DMS 273 (cell line): ENCODE results near the gene IL2RA.

Experiments used
- DNase-seq: peaks from one replicate; lab custom pipeline; 2025; ENCODE audit not compliant: unreplicated experiment; lab: John Stamatoyannopoulos, UW

The IL2RA gene

DNA sequence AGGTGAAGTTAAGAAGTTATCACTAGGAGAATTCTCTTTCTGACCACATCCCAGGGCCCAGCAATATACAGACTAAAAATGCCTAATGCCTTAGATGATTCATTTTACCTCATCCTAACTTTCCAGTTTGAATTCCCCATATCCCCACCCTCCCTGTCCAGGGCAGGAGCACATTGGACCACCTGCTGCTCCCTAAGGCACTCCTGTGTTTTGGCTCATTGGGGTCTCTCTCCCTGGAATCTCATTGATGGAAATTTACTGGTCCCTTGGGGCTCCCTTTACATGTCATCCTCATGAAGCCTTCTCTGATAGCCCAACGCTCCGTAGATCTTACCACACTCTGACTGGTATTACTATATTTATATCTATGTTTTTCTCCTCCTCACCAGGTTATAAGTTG is 2.7 kb downstream of the IL2RA start:
- no peak for DNase-seq

DNA sequence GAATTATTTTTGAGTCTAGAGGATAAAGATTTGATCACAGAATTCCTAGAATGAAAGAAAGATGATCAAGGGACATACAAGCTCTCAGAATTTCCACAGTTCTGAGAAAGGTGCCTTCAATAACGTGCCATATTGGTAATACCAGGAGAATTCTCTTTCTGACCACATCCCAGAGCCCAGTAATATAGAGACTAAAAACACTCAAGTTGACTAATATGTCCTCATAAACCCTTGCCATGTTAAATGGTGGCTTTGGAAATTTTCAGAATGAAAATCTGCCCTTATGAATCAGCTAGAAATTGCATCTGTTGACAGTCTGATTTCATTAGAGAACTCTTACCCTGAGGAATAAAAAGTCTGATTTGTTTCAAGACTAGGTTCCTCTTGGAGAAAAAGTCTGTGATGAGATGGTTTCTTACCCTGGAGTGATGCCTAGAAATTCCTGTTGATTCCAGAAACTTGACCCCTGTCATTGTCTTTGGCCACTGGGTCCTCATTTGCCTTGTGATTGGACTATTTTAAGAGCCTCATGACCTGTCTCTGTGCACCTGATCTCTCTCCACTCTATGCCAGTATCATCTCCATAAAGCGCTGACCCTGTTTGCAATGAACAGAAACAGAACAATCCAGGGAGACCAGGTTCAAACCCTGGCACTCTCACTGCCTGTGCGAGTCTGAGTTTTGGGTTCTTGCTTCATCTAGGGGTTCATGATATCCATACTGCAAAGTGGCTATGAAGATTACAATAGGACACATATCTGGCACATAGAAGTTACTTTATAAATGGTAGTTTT is 3.3 kb downstream of the IL2RA start:
- DNase-seq = no peak

DNA sequence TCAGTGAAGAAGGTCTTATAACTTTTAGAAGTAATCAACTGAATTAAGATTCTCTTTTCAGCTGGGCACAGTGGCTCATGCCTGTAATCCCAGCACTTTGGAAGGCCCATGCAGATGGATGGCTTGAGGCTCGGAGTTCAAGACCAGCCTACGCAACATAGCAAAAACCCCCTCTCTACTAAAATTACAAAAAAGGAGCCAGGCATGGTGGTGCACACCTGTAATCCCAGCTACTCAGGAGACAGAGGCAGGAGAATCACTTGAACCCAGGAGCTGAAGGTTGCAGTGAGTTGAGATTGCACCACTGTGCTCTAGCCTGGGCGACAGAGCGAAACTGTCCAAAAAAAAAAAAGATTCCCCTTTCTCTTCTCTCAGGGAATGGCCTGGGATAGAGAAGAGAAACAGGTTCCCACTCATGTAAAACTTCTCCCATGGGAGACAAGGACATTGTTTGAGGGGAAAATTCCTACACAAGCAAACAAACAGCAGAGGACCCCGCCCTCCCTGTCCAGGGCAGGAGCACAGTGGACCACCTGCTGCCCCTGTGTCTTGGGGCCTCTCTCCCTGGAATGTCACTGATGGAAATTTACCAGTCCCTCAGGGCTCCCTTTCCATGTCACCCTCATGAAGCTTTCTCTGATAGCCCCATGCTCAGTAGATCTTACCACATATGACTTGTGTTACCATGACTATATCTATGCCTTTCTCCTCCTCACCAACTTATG is 5.6 kb downstream of the IL2RA start:
- no peak for DNase-seq

DNA sequence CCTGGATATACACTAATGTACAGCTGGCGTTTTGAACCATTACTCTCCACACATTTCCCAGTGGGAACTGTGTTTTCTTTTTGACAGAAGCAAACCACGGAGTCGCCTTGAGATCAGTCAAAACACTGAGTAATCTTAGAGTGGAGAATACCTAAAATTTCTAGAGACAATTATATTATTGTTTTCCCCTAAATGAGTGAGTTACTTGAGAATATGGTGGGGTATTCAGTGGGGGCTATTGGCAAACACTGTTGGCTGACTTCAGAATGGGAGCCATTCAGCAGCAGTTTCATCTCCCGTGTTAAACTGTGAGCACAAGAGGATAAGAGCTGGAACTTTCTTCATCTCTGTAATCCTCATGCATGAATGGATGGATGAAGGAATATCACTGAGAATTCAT is 6.2 kb downstream of the IL2RA start:
- no peak for DNase-seq

DNA sequence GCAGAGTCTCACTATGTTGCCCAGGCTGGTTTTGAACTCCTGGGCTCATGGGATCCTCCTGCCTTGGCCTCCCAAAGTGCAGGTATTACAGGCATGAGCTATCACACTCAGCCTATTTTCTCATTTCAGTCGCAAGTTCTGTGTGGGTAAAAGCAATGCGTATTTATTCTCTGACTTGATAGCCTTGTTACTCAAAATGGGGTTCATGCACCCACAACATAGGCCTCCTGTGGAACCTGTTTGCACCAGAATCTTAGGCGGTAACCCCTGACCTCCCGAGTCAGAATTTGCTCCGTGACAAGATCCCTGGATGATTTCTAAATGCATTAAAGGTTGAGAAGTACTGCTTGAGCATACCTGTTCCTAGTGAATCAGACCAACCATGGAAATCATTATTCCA is 7.3 kb downstream of the IL2RA start:
- no peak for DNase-seq

DNA sequence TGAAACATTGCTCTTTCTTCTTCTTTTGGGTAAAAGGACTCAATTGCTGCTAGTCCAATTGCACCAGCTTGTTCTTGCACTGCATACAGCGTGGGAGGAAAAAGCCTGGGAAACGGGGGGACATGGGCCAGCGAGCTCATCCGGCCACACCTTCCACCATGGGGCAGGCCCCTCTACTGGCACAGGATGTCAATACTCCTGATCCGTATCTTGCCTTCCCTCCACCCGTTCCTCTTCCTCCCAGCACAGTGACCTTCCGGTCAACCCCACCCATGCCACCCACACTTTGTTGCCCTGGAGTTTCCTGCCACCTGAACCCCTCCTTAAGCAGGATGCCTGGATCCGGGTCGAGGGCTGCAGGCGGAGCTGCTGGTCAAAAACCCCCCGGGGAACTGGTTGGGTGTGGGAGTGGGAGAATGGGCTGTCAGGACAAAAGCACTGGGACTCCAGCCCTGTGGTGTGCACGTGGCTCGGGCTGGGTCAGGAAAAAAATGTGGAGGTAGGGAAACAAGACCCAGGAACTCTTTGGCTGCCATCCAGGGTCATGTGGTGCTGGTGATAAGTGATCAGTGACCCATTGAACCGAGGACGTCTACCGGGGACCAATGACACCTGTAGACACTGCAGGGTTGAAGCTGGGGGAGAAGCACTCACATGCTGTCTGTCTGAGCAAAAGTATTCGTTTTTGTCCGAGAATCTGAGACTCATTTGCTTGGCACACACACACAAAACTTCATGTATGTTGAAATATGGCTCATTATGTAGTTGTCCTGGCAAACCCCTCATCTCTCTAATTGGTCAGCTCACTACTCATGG is 8.1 kb downstream of the IL2RA start:
- DNase-seq = no peak

DNA sequence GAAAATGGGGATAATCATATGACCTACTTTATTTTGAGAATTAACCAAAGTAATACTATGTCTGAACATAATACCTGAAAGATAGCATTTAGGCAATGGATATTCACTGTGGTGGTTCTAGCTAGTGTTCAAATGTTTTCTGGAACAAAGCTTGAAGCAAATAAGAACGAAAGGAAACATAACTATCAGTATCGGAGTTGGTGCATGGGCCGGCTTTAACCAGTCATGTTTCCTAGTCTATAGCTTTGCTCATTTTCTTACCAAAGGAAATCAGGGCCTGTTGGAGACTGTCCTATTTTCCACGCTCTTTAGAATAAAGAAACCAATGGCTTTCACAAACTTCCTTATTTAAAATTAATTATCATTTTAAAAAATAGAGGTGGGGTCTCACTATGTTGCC is 8.9 kb downstream of the IL2RA start:
- DNase-seq = no peak

DNA sequence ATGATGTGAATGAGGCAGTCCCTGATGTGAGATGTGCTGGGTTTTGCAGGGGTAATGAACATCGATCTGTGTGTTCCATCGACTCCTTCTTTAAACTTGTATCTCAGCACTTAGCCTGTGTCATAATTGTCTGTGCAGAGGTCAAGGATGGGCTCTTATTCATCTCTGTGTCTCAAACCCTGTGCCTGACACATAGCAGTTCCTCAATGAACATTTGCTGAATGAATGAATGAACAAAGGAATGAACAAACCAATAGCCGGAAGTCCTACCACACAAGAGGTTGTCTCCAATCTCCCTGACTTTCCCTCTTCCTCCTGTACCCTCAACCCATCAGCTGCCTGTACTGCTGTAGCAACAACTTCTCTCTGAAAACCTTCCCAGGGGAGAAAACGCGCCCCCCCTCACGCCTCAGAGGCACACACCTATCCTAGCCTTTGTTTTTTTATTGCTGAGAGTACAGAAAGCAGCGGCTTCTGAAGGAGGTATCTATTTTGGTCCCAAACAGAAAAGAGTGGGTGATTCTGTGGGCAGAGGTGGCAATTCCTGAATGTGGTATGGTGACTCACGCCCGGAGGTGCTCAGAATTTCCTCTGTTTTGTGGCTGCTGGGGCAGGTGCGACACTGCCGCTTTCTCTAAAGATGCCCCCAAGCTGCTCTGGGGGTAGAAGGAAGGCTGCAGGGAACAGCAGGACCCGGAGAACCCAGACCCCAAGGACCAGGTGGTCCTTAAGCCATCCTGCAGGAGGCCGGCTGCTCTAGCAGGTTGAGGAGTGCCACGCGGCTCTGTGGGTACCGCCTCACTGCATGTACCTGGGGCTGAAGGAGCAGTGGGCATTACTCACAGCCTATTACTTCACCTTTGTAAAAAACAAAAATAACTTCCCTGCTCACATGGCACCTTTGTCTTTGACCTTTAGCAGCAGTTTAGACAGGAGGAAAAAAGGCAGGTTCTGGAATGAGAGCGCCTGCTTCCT is 9.6 kb downstream of the IL2RA start:
- DNase-seq = no peak

DNA sequence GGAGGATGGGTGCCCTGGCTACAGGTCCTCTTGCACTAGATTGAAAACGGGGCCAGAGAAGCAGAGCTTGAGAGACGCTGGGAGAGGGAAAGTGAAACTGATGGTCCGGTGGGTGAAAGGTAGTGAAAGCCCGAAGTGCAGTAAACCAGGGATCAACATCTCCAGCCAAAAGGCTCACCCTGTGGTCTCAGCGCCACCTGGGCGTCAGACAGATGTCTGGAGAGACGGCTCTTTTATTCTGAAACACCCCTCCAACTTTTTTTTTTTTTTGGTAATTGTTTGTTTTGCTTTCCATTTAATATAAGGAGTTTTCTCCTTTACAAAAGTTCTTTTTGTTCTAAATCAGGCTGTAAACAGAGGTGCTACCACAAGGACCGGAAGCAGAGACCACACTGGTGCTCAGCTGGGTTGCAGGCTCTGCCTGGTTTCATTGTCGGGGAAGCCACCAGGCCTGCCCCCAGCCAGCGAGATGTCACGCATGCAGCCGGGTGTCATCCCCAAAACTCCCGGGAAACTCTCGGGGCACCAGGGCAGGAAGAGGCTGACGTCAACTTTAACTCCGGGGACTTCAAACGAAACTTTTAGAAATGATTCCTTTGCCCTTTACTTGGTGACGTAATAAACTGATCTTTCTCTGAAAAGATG is 11.2 kb downstream of the IL2RA start:
- DNase-seq = peak; percentile 34

DNA sequence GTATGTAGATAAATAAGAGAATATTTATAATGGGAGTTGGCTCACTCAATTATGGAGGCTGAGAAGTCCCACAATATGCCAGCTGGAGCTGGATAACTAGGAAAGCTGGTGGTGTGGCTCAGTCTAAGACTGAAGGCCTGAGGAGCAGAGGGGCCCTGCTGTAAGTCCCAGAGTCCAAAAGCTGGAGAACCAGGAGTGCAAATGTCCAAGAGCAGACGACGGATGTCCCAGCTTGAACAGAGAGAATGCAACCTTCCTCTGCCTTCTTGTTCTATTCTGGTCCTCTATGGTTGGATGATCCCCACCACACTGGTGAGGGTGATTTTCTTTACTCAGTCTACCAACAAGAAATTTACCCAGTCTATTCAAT is 13.2 kb downstream of the IL2RA start:
- no peak for DNase-seq

DNA sequence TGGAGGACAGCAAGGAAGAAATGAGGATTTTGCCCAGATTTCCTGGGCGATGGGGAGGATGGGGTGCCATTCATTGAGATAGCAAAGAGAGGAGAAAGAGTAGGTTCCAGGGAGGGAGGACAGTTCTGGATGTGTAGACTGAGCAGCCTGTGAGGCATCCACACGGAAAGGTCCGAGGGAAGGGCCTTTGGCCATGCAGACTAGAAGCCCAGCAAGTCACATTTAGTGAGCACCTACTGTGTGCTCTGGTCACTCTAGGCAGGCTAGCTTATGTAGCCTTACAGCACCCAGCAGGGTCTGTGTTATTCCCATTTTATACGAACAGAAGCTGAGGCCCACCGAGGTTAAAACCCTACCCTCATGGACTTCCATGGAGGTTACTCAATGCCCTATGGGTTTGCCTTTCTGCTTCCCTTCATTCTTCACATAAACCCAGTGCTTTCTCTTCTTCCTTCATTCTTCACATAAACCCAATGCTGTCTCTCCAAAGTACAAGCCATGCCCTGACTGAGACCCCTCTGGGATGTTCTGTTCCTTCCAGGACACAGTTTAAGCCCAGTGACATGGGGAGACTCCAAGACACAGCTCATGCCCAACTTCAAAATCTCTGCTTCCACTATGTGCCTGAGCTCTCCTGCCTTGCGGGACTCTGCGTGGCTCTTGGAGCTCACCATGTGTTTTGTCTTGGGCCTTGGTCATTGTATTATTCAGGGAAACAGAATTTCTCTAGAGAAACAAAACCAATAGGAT is 13.7 kb downstream of the IL2RA start:
- no peak for DNase-seq

DNA sequence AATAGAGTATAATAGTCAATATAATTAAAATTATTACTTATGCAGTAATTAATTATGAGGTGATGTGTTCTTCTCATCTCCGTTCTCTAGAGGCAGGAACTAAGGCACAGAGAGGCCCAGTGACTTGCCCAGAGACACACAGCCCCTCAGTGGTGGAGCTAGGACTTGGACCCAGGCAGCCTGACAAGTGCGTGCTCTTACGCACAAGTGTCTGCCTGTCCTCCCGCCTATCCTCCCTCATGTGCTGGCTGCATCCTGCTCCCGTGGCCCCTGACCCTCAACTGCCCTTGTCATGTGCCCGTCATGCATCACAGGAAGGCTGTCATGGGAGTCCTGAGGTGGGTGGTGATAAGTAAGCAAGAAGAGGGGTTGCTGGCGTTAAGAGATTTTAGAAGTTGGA is 14.3 kb downstream of the IL2RA start:
- DNase-seq = no peak

DNA sequence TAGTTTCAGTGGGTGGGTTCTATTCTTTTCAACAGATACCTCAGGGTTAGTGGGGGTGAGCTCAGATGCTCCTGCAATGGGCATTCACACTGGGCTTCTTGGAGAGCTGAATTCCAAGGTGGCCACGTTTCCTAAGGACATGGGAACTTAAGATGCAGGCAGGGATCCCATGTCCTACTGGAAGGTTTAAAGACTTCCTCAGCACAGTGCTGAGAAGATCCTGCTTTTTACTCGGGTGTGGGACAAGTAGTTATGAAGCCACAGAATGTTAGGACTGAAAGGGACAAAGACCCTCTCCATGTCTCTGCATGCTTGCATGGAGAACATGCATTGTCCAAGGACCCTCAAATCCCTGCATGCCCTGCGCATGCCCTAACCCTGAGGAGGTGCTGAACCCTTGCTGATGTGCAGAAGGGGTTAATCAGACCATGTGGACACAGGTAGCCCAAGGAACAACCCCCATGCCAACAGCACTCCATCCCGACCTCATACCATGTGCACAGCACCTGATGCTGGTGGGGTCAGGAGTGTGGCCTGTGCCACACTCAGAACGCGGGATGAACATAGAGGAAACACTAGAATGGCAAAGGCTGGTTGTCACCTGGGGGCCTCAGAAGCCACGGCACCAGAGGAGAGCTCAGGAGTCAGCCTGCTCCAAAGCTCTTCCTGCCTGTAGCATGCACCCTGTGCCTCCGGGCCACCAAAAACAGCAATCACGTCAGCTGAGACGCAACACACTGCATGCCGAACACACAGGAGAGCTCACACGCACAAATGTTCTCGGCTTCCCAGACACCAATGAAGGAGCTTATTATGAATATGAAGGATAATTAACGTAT is 15.2 kb downstream of the IL2RA start:
- no peak for DNase-seq

DNA sequence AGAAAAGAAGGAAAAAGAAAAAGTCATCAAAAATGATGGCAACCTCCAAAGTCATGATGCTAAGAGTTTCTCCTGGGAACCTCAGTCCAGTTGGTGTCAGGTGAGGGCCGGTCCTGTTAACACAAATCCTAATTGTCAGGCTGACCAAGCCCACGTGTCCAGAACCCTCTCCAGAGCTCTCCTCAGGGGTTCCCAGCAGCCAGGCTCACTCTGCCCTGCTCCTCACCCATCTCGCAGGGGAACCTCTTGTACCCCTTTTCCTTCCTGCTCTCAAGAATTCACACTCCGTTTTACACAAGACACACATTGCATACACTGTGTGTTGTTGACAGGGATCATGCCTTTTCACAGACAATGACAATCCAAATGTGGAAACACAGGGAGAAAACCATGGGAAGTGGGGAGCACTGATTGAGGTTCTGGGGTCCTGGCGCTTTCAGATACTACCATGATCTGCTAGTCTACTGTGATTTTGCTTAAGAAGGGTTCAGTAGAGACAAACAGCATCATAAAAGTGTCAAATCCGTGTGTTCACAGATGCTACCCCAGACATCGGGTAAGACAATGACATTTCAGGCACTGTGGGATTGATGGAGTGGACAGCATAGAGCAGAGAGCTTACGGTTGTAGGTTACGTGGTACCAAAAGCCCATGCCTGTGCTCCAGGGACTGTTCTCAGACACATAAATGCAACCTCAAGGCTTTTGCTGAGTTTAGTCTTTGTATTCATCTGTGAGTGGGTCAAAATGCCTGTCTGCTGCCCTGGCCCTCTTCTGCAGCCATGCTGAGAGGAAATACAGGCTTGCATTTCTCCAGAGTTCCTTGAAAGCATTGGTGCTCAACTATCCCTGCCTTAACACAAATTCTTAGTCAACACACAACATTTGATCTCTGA is 16.0 kb downstream of the IL2RA start:
- DNase-seq = no peak

DNA sequence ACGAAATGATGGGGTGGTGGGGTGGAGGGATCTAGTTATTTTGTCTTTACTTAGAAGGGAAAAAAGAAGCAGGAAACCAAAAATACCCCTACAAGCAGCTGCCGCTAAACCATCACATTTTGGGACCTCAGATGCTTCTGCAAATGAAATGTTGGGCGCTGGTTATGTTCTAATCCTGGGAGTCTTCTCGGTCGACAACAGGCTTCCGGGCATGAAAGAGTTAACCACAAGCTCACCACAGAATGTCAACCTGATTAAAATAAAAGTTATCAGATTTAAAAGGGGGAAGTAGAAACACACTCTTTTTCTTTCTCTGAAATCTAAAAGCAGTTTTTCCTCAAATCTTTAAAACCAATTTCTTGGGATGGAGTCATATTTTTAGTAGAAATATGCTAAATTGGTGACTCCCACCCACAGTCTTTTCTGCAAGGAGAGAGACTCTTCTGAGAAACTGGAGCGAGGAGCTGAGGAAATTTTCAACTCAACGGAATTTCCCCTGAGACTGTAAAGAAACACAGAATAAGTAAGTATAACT is 16.8 kb downstream of the IL2RA start:
- no peak for DNase-seq

DNA sequence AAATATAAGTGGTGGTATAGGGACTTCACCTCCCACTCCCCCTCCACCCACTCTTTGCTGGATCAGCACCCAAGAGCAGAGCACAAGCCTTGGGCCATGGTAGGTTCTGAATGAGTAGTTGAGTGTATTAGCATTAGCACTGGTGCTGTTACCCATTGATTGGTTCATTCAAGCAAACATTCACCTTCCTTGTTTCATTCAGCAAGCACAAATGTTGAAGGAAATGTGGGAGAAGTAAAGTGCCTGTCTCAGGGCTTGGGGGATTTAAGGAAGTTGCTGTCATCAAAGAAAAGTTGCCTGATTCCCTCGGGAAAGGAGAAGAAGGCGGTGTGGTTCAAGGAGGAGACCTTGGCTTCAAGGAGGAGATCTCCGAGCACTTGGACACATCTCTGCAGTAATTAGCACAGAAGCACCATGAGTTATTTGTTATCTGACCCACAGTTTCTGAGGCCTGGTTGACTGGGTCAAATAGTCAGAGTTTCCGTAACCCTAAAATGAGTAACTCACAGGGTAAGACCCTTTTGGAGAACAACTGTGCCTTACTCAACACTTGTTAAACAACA is 17.3 kb downstream of the IL2RA start:
- DNase-seq = no peak

DNA sequence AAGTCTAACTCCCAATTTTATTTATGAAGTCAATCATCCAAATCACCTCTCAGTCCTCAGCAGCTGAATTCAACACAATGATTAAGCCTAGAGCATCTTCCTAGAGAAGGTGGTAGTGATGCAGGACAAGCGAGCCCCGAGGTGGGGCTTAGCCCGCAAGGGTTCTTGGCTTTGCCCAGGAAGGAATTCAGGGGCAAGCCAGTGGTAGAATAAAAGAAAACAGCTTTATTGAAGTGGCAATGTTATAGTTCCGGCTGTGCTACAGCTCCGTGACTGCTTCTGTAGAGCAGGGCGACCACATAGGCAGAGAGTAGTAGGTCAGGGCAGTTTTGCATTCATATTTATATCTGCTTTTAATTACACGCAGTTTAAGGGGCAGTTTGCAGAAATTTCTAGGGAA is 18.1 kb downstream of the IL2RA start:
- DNase-seq = no peak
